Neutrophil (primary cell): ENCODE results near the gene GPN1.
A peak's percentile ranks its signal among the peaks of the same experiment; 100 is the strongest.
"Not testable (repeated sequence)": the region's sequence is repeated elsewhere in the genome, so short reads cannot be mapped to it uniquely, and the experiment has no call there.

Experiments
- H3K27ac ChIP-seq: fragments of 200-600 bp; sonication (generic); 2 replicates; pipeline ENCODE4 v1.5.1; 2016; ENCODE audit warnings: mild to moderate bottlenecking, moderate library complexity
- H3K27me3 ChIP-seq: fragments of 200-600 bp; sonication (generic); 2 replicates; pipeline ENCODE4 v1.6.0; 2016; ENCODE audit warnings: mild to moderate bottlenecking
- H3K36me3 ChIP-seq: fragments of 200-600 bp; sonication (generic); 2 replicates; pipeline ENCODE4 v1.5.1; 2017
- H3K4me1 ChIP-seq, 2 experiments: fragments of 200-600 bp in 1 of 2; sonication (generic) in 1 of 2; 1 replicate in 1 of 2; 2 replicates in 1 of 2; pipeline versions ENCODE4 v1.5.1 to v1.6.1; 2013 to 2016; ENCODE audit warnings: low read depth in 1 of 2, low read length in 1 of 2, mild to moderate bottlenecking in 1 of 2, moderate library complexity in 1 of 2; ENCODE audit not compliant: control insufficient read depth in 1 of 2, insufficient read depth in 1 of 2
- H3K4me3 ChIP-seq, 2 experiments: fragments of 200-600 bp in 1 of 2; sonication (generic) in 1 of 2; 1 replicate in 1 of 2; 2 replicates in 1 of 2; pipeline ENCODE4 v1.5.1; 2013 to 2016; ENCODE audit warnings: low read depth in 1 of 2, low read length in 1 of 2, mild to moderate bottlenecking in 1 of 2, moderate library complexity in 1 of 2
- H3K9me3 ChIP-seq: fragments of 200-600 bp; sonication (generic); 2 replicates; pipeline ENCODE4 v1.5.1; 2016
- CTCF ChIP-seq: fragments of 200-600 bp; sonication (generic); IDR thresholded peaks from 2 replicates; pipeline ENCODE4 v1.5.1; 2016; ENCODE audit warnings: antibody characterized with exemption

GPN1 gene

GRCh38 chr2:27667446-27667845 is 38.6 kb downstream of the GPN1 start:
- peak overlapping the region; percentile 81 for H3K27ac ChIP-seq
- no peak for TF ChIP-seq CTCF
- no peaks in the 10 kb centered on the region for H3K27me3 ChIP-seq

GRCh38 chr2:27671235-27671634 is 42.4 kb downstream of the GPN1 start:
- no peak for TF ChIP-seq CTCF
- Histone ChIP-seq H3K27me3 (no peaks in the 10 kb centered on the region), H3K27ac (no peak overlapping the region), H3K4me1 (peaks cover 21 to 22% of the 10 kb centered on the region in 2 experiments), H3K36me3 (peaks cover 61% of the 10 kb centered on the region), H3K9me3 (no peaks in the 10 kb centered on the region), H3K4me3 (no peak overlapping the region)

More at GRCh38 chr2:27667446-27667845, 38.6 kb downstream of the GPN1 start:
- Histone ChIP-seq H3K9me3 (no peaks in the 10 kb centered on the region), H3K36me3 (peaks cover 31% of the 10 kb centered on the region), H3K4me1 (peaks cover 50 to 51% of the 10 kb centered on the region in 2 experiments), H3K4me3 (no peak overlapping the region)

GRCh38 chr2:27672723-27673486 is 44.1 kb downstream of the GPN1 start:
- Histone ChIP-seq H3K27me3 (no peaks in the 10 kb centered on the region), H3K9me3 (no peaks in the 10 kb centered on the region), H3K36me3 (peaks cover 78% of the 10 kb centered on the region), H3K4me3 (no peak overlapping the region), H3K27ac (no peak overlapping the region), H3K4me1 (peaks cover 5% of the 10 kb centered on the region in 2 experiments)
- no peak for TF ChIP-seq CTCF

GRCh38 chr2:27680571-27680970 is 51.7 kb downstream of the GPN1 start:
- no peaks in the 10 kb centered on the region for H3K27me3 ChIP-seq
- H3K27ac ChIP-seq = no peak overlapping the region
- H3K4me1 ChIP-seq = no peaks in the 10 kb centered on the region
- no peak for TF ChIP-seq CTCF
- H3K36me3 ChIP-seq = peaks cover 85% of the 10 kb centered on the region
- H3K9me3 ChIP-seq = no peaks in the 10 kb centered on the region
- no peak overlapping the region for H3K4me3 ChIP-seq

- Histone ChIP-seq H3K36me3 (peaks cover 85% of the 10 kb centered on the region), H3K9me3 (no peaks in the 10 kb centered on the region), H3K4me3 (no peak overlapping the region), H3K27ac (no peak overlapping the region), H3K4me1 (no peaks in the 10 kb centered on the region), H3K27me3 (no peaks in the 10 kb centered on the region)
- TF ChIP-seq CTCF = no peak
These were observed 53.0 kb downstream of the GPN1 start for GRCh38 chr2:27681841-27682240.

- peaks cover 85% of the 10 kb centered on the region for H3K36me3 ChIP-seq
- not testable (repeated sequence) for H3K27ac ChIP-seq, H3K4me3 ChIP-seq, H3K27me3 ChIP-seq, H3K4me1 ChIP-seq, H3K9me3 ChIP-seq
These were observed 53.5 kb downstream of the GPN1 start for GRCh38 chr2:27682334-27682771.
